Tibial nerve (tissue), 3 donors: ENCODE data around the gene GOLGA6L2.

Source experiments
- POLR2A ChIP-seq, 2 donors: fragments of 450-650 bp; IDR thresholded peaks; one replicate each; pipeline ENCODE4 v1.6.1; 2017; ENCODE audit warnings: antibody characterized with exemption in 2 of 2, mild to moderate bottlenecking in 2 of 2, moderate library complexity in 2 of 2
- TF ChIP-seq, protein P1 (sequence below), 5 experiments: fragments of 200-600 bp in 3 of 5; fragments of 450-650 bp in 2 of 5; sonication (generic) in 3 of 5; IDR thresholded peaks; one replicate each; pipeline ENCODE4 v1.5.1; 2016 to 2019; ENCODE audit warnings: antibody characterized with exemption in 5 of 5, mild to moderate bottlenecking in 3 of 5, moderate library complexity in 2 of 5

DNA sequence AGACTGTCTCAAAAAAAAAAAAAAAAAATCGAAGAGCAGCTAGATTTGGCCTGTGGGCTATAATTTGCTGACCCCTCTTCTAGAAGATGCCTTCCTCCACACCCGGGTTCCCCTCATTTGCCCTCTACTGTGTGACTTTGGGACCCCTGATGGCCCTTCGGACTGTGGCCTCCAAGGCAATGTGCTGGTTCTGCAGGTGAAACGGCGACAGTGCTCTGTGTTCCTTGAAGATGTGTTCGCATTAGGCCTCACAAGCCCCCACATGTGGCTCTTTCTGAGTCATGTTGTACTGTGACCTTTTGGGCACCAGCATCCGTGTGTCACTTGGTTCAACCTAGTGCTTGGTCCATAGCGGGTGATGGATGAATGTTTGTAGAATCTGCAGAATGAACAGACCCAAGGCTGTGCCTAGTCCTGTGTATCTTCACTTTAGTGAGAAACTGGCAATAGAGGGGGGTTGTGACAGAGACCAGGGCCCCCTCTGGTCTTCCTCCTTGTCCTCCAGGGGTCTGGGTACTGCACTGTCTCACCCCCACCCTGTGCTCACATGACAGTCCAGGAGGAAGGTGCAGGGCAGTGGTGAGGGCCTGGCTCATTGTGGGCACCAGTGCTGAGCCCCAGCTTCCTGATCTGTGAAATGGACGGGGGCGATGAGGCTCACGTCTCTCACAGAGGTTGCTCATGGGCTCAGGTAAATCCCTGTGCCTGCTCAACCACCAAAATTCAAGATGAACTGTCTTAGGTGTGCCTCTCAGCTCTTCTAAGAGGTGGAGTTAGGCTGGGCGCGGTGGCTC lies 22.7 kb downstream of the GOLGA6L2 start:
- TF ChIP-seq POLR2A (IDR thresholded peaks at IDR 0.05), result no peak
- TF ChIP-seq, protein P1, sequence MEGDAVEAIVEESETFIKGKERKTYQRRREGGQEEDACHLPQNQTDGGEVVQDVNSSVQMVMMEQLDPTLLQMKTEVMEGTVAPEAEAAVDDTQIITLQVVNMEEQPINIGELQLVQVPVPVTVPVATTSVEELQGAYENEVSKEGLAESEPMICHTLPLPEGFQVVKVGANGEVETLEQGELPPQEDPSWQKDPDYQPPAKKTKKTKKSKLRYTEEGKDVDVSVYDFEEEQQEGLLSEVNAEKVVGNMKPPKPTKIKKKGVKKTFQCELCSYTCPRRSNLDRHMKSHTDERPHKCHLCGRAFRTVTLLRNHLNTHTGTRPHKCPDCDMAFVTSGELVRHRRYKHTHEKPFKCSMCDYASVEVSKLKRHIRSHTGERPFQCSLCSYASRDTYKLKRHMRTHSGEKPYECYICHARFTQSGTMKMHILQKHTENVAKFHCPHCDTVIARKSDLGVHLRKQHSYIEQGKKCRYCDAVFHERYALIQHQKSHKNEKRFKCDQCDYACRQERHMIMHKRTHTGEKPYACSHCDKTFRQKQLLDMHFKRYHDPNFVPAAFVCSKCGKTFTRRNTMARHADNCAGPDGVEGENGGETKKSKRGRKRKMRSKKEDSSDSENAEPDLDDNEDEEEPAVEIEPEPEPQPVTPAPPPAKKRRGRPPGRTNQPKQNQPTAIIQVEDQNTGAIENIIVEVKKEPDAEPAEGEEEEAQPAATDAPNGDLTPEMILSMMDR (IDR thresholded peaks at IDR 0.05), result no peak
